Thymus (tissue), 11 donors: ENCODE data around the gene APOC1. TPM values are rescaled to one million over a fixed set of nuclear protein-coding genes. Genes with fewer than 3 reads are reported as not detected.
"Not testable (repeated sequence)": the region's sequence is repeated elsewhere in the genome, so short reads cannot be mapped to it uniquely, and the experiment has no call there.

Experiments used
- DNase-seq, 9 donors: peaks; one replicate each; pipeline ENCODE4 v3.0.0-alpha.2; 2013; ENCODE audit warnings: low spot score in 9 of 9, low read depth in 6 of 9, missing footprints in 1 of 9
- H3K27ac ChIP-seq, 2 donors: one replicate each; pipeline ENCODE4 v1.5.1; 2013; ENCODE audit warnings: control low read depth in 1 of 2, low read depth in 1 of 2, low read length in 1 of 2, mild to moderate bottlenecking in 1 of 2, moderate library complexity in 1 of 2
- H3K27me3 ChIP-seq, 2 donors: one replicate each; pipeline ENCODE4 v1.5.1; 2013; ENCODE audit warnings: low read length in 1 of 2; ENCODE audit not compliant: control insufficient read depth in 2 of 2, insufficient read depth in 1 of 2
- H3K36me3 ChIP-seq, 2 donors: one replicate each; pipeline ENCODE4 v1.5.1; 2013; ENCODE audit warnings: low read length in 1 of 2, mild to moderate bottlenecking in 1 of 2, moderate library complexity in 1 of 2; ENCODE audit not compliant: control insufficient read depth in 2 of 2, insufficient read depth in 2 of 2
- H3K4me1 ChIP-seq, 2 donors: one replicate each; pipeline ENCODE4 v1.5.1; 2013; ENCODE audit warnings: low read length in 2 of 2; ENCODE audit not compliant: control insufficient read depth in 2 of 2, insufficient read depth in 2 of 2
- H3K4me3 ChIP-seq, 2 donors: one replicate each; pipeline ENCODE4 v1.5.1; 2013; ENCODE audit warnings: low read length in 2 of 2, control low read depth in 1 of 2, mild to moderate bottlenecking in 1 of 2
- H3K9me3 ChIP-seq, 2 donors: one replicate each; pipeline ENCODE4 v1.5.1; 2013; ENCODE audit warnings: low read length in 1 of 2, mild to moderate bottlenecking in 1 of 2; ENCODE audit not compliant: control insufficient read depth in 2 of 2, insufficient read depth in 1 of 2
- WGBS: extraction: QIAGEN DNeasy Blood & Tissue Kit; methylation state at CpG from one replicate; pipeline ENCODE4 v1.1.7; 2013; 5-methylcytosine and 5-hydroxymethylcytosine counted together
- polyA plus RNA-seq: library from polyadenylated mRNA; stranded (reverse); fragments of 200-250 nt; gene quantifications from one replicate; pipeline ENCODE4 v1.2.3, GENCODE V29; 2013
- total RNA-seq: library from RNA; stranded (reverse); fragments of 120-200 nt; gene quantifications from one replicate; pipeline ENCODE4 v1.2.4, GENCODE V29; 2013
- donor health status: healthy.

Gene APOC1
- total and polyA plus RNA-seq, 2 donors: 85.6 to 249 TPM

- no peak overlapping the region for H3K4me3 ChIP-seq
- H3K4me1 ChIP-seq: peaks cover 0 to 4% of the 10 kb centered on the region in 2 donors
- no peak overlapping the region for H3K27ac ChIP-seq
- no peaks in the 10 kb centered on the region for H3K9me3 ChIP-seq
- 88% methylated on average over 8 of the region's 8 CpGs for WGBS
- peaks cover 0 to 29% of the 10 kb centered on the region in 2 donors for H3K27me3 ChIP-seq
- DNase-seq: no peak
- H3K36me3 ChIP-seq: no peaks in the 10 kb centered on the region
Measured at GRCh38 chr19:44924243-44924725, 9.9 kb downstream of the APOC1 start.

- Histone ChIP-seq H3K27me3 (peaks cover 0 to 29% of the 10 kb centered on the region in 2 donors), H3K9me3 (no peaks in the 10 kb centered on the region), H3K36me3 (no peaks in the 10 kb centered on the region), H3K27ac (no peak overlapping the region), H3K4me3 (no peak overlapping the region), H3K4me1 (peaks cover 0 to 4% of the 10 kb centered on the region in 2 donors)
- DNase-seq: no peak
- WGBS: 44% methylated on average over 8 of the region's 8 CpGs
Measured at GRCh38 chr19:44925114-44925891, 10.9 kb downstream of the APOC1 start.

GRCh38 chr19:44926245-44927077 lies 12.1 kb downstream of the APOC1 start:
- H3K27me3 ChIP-seq: peaks cover 0 to 29% of the 10 kb centered on the region in 2 donors
- not testable (repeated sequence) for H3K36me3 ChIP-seq, H3K9me3 ChIP-seq, H3K4me1 ChIP-seq, DNase-seq, H3K4me3 ChIP-seq, H3K27ac ChIP-seq
- 59% methylated on average over 18 of the region's 19 CpGs for WGBS

GRCh38 chr19:44927746-44928145 lies 13.3 kb downstream of the APOC1 start:
- Histone ChIP-seq H3K9me3 (no peaks in the 10 kb centered on the region), H3K4me1 (peaks cover 0 to 4% of the 10 kb centered on the region in 2 donors), H3K27ac (no peak overlapping the region), H3K36me3 (no peaks in the 10 kb centered on the region), H3K4me3 (no peak overlapping the region), H3K27me3 (peaks cover 0 to 29% of the 10 kb centered on the region in 2 donors)
- WGBS: 48% methylated on average over 5 of the region's 5 CpGs
- no peak for DNase-seq

GRCh38 chr19:44930088-44930487 lies 15.7 kb downstream of the APOC1 start:
- H3K36me3 ChIP-seq: no peaks in the 10 kb centered on the region
- peaks cover 0 to 23% of the 10 kb centered on the region in 2 donors for H3K27me3 ChIP-seq
- WGBS: 98% methylated on average over 7 of the region's 7 CpGs
- no peaks in the 10 kb centered on the region for H3K9me3 ChIP-seq
- no peak overlapping the region for H3K4me3 ChIP-seq
- no peak for DNase-seq
- H3K4me1 ChIP-seq: peaks cover 0 to 4% of the 10 kb centered on the region in 2 donors
- H3K27ac ChIP-seq: no peak overlapping the region

GRCh38 chr19:44931541-44931940 lies 17.1 kb downstream of the APOC1 start:
- Histone ChIP-seq H3K9me3 (no peaks in the 10 kb centered on the region), H3K4me3 (no peak overlapping the region), H3K27ac (no peak overlapping the region), H3K36me3 (no peaks in the 10 kb centered on the region), H3K27me3 (peaks cover 0 to 8% of the 10 kb centered on the region in 2 donors), H3K4me1 (no peaks in the 10 kb centered on the region)
- 95% methylated on average over 4 of the region's 4 CpGs for WGBS
- no peak for DNase-seq

GRCh38 chr19:44939668-44940067 lies 25.3 kb downstream of the APOC1 start:
- H3K4me1 ChIP-seq: no peaks in the 10 kb centered on the region
- no peak overlapping the region for H3K27ac ChIP-seq
- no peaks in the 10 kb centered on the region for H3K36me3 ChIP-seq
- H3K4me3 ChIP-seq: no peak overlapping the region
- no peaks in the 10 kb centered on the region for H3K27me3 ChIP-seq
- WGBS: 90% methylated on average over 5 of the region's 5 CpGs
- no peaks in the 10 kb centered on the region for H3K9me3 ChIP-seq
- no peak for DNase-seq

- DNase-seq: no peak
- Histone ChIP-seq H3K36me3 (no peaks in the 10 kb centered on the region), H3K4me1 (no peaks in the 10 kb centered on the region), H3K27ac (no peak within 1 kb of the TSS), H3K27me3 (no peaks in the 10 kb centered on the region), H3K9me3 (no peaks in the 10 kb centered on the region), H3K4me3 (no peak within 1 kb of the TSS)
- 91% methylated on average over 14 of the region's 14 CpGs for WGBS
Measured at GRCh38 chr19:44942067-44942571, 27.7 kb downstream of the APOC1 start, which contains the start of gene APOC4. TSS of gene APOC4 (plus strand) at chr19:44942237. CDS start at chr19:44942278, 41 bp downstream.

GRCh38 chr19:44943801-44944249 lies 29.4 kb downstream of the APOC1 start:
- Histone ChIP-seq H3K4me3 (no peak overlapping the region), H3K27me3 (no peaks in the 10 kb centered on the region)

More at GRCh38 chr19:44943801-44944249, 29.4 kb downstream of the APOC1 start:
- no peak overlapping the region for H3K27ac ChIP-seq
- no peaks in the 10 kb centered on the region for H3K4me1 ChIP-seq
- 34% methylated on average over 10 of the region's 10 CpGs for WGBS
- no peaks in the 10 kb centered on the region for H3K36me3 ChIP-seq
- no peak for DNase-seq
- H3K9me3 ChIP-seq: no peaks in the 10 kb centered on the region
